Measurements from ENCODE around the gene UBE2E2.

UBE2E2 gene

DNA sequence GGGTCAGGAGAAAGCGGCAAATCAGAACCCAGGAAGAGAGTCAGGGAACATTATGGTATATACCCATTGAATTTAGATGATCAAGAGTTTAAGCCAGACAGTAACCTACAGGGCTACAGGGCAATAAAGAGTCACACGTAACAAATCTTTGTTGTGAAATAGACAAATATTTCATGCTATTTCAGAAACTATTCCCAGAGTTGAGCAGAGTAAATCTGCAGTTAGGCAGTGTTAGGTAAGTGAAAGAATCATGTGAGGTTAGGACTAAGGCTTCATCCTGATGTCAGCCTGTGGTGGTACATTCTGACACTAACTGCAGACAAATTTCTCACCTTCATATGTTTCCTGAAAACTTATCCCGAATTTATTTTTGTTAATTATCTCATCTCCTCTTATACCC lies 153.0 kb downstream of the UBE2E2 start:
- no peaks in the 10 kb centered on the region for H3K36me3 ChIP-seq (ENCODE audit: control insufficient read depth in 2 of 2, insufficient read depth in 1 of 2, low read length in 2 of 2)
- TF ChIP-seq, protein P1, sequence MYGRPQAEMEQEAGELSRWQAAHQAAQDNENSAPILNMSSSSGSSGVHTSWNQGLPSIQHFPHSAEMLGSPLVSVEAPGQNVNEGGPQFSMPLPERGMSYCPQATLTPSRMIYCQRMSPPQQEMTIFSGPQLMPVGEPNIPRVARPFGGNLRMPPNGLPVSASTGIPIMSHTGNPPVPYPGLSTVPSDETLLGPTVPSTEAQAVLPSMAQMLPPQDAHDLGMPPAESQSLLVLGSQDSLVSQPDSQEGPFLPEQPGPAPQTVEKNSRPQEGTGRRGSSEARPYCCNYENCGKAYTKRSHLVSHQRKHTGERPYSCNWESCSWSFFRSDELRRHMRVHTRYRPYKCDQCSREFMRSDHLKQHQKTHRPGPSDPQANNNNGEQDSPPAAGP (tag by site-specific recombination; IDR thresholded peaks at IDR 0.05), result no peak
- TF ChIP-seq, protein P2, sequence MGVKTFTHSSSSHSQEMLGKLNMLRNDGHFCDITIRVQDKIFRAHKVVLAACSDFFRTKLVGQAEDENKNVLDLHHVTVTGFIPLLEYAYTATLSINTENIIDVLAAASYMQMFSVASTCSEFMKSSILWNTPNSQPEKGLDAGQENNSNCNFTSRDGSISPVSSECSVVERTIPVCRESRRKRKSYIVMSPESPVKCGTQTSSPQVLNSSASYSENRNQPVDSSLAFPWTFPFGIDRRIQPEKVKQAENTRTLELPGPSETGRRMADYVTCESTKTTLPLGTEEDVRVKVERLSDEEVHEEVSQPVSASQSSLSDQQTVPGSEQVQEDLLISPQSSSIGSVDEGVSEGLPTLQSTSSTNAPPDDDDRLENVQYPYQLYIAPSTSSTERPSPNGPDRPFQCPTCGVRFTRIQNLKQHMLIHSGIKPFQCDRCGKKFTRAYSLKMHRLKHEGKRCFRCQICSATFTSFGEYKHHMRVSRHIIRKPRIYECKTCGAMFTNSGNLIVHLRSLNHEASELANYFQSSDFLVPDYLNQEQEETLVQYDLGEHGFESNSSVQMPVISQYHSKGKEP (tag by site-specific recombination; IDR thresholded peaks at IDR 0.05), result no peak
- ChIA-PET POLR2A (no interaction called here), CTCF (no interaction called here)
- no peaks in the 10 kb centered on the region for H3K9me3 ChIP-seq (ENCODE audit: control insufficient read depth, insufficient read depth, low read depth, low read length)
- H3K4me3 ChIP-seq (ENCODE audit: low read depth, low read length), result no peak overlapping the region
- no peak overlapping the region for H3K27ac ChIP-seq (ENCODE audit: extremely low read depth, low read depth, low read length)
- no peaks in the 10 kb centered on the region for H3K4me1 ChIP-seq (ENCODE audit: control insufficient read depth, insufficient read depth, low read length)

DNA sequence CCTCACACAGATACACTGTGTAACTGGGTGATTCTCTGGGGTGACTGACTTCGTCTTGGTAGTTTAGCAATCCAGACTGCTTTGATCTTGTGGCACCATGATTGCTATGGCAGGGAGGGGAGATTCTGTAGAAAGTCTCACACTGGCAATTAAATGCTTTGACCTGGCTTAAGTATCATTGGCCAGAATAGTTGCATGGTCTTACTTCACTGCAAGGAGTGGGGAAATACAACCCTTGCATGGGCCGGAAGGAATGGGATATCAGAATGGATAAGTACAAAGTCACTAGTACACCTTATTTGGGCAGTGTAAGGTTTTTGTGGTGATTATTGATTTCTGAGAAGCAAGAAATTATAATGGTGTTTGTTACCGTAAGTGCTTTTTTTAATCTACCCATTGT lies 153.8 kb downstream of the UBE2E2 start:
- TF ChIP-seq ZNF114 (tag by site-specific recombination; IDR thresholded peaks at IDR 0.05), result no peak
- TF ChIP-seq, protein P3, sequence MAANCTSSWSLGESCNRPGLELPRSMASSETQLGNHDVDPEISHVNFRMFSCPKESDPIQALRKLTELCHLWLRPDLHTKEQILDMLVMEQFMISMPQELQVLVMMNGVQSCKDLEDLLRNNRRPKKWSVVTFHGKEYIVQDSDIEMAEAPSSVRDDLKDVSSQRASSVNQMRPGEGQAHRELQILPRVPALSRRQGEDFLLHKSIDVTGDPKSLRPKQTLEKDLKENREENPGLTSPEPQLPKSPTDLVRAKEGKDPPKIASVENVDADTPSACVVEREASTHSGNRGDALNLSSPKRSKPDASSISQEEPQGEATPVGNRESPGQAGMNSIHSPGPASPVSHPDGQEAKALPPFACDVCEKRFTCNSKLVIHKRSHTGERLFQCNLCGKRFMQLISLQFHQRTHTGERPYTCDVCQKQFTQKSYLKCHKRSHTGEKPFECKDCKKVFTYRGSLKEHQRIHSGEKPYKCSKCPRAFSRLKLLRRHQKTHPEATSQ (tag by site-specific recombination; IDR thresholded peaks at IDR 0.05), result no peak
- TF ChIP-seq, protein P4, sequence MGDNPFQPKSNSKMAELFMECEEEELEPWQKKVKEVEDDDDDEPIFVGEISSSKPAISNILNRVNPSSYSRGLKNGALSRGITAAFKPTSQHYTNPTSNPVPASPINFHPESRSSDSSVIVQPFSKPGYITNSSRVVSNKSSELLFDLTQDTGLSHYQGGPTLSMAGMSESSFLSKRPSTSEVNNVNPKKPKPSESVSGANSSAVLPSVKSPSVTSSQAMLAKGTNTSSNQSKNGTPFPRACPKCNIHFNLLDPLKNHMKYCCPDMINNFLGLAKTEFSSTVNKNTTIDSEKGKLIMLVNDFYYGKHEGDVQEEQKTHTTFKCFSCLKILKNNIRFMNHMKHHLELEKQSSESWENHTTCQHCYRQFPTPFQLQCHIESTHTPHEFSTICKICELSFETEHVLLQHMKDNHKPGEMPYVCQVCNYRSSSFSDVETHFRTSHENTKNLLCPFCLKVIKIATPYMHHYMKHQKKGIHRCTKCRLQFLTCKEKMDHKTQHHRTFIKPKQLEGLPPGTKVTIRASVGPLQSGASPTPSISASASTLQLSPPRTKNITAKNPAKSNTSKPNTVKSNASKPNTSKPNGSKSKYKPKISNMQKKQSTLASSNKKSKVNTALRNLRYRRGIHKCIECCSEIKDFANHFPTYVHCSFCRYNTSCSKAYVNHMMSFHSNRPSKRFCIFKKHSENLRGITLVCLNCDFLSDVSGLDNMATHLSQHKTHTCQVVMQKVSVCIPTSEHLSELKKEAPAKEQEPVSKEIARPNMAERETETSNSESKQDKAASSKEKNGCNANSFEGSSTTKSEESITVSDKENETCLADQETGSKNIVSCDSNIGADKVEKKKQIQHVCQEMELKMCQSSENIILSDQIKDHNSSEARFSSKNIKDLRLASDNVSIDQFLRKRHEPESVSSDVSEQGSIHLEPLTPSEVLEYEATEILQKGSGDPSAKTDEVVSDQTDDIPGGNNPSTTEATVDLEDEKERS (tag by site-specific recombination; IDR thresholded peaks at IDR 0.05), result no peak
- TF ChIP-seq ZNF211 (tag by site-specific recombination; IDR thresholded peaks at IDR 0.05; ENCODE audit: low read depth), result no peak
- no peaks in the 10 kb centered on the region for H3K36me3 ChIP-seq (ENCODE audit: control insufficient read depth in 2 of 2, insufficient read depth in 1 of 2, low read length in 2 of 2)
- H3K4me1 ChIP-seq (ENCODE audit: control insufficient read depth, insufficient read depth, low read length), result no peaks in the 10 kb centered on the region
- CTCF ChIA-PET, result no interaction called here
- POLR2A ChIA-PET, result no interaction called here
- H3K4me3 ChIP-seq (ENCODE audit: low read depth, low read length), result no peak overlapping the region
- H3K27ac ChIP-seq (ENCODE audit: extremely low read depth, low read depth, low read length), result no peak overlapping the region
- H3K9me3 ChIP-seq (ENCODE audit: control insufficient read depth, insufficient read depth, low read depth, low read length), result no peaks in the 10 kb centered on the region

DNA sequence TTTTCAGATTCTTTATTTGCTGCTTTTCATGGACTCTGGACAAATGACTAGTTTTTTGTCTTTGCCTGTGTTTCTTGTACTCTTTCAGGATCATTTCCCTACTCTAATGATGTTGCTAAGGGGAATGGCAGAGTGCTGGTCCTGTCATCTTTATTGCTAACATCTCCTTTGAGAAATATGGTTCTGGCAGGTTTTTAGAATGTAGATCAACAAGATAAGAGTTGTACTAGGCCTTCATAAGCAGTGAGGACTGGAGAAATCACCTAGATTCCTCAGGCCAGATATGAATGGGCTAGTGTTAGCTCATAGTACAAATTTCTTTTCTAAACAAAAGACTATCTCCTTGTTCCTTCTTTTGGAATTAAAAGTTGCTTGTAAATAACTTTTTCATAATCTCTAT lies 156.0 kb downstream of the UBE2E2 start:
- no peaks in the 10 kb centered on the region for H3K36me3 ChIP-seq (ENCODE audit: control insufficient read depth in 2 of 2, insufficient read depth in 1 of 2, low read length in 2 of 2)
- TF ChIP-seq, protein P5, sequence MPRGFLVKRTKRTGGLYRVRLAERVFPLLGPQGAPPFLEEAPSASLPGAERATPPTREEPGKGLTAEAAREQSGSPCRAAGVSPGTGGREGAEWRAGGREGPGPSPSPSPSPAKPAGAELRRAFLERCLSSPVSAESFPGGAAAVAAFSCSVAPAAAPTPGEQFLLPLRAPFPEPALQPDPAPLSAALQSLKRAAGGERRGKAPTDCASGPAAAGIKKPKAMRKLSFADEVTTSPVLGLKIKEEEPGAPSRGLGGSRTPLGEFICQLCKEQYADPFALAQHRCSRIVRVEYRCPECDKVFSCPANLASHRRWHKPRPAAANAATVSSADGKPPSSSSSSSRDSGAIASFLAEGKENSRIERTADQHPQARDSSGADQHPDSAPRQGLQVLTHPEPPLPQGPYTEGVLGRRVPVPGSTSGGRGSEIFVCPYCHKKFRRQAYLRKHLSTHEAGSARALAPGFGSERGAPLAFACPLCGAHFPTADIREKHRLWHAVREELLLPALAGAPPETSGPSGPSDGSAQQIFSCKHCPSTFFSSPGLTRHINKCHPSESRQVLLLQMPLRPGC (tag by site-specific recombination; IDR thresholded peaks at IDR 0.05), result no peak
- TF ChIP-seq, protein P6, sequence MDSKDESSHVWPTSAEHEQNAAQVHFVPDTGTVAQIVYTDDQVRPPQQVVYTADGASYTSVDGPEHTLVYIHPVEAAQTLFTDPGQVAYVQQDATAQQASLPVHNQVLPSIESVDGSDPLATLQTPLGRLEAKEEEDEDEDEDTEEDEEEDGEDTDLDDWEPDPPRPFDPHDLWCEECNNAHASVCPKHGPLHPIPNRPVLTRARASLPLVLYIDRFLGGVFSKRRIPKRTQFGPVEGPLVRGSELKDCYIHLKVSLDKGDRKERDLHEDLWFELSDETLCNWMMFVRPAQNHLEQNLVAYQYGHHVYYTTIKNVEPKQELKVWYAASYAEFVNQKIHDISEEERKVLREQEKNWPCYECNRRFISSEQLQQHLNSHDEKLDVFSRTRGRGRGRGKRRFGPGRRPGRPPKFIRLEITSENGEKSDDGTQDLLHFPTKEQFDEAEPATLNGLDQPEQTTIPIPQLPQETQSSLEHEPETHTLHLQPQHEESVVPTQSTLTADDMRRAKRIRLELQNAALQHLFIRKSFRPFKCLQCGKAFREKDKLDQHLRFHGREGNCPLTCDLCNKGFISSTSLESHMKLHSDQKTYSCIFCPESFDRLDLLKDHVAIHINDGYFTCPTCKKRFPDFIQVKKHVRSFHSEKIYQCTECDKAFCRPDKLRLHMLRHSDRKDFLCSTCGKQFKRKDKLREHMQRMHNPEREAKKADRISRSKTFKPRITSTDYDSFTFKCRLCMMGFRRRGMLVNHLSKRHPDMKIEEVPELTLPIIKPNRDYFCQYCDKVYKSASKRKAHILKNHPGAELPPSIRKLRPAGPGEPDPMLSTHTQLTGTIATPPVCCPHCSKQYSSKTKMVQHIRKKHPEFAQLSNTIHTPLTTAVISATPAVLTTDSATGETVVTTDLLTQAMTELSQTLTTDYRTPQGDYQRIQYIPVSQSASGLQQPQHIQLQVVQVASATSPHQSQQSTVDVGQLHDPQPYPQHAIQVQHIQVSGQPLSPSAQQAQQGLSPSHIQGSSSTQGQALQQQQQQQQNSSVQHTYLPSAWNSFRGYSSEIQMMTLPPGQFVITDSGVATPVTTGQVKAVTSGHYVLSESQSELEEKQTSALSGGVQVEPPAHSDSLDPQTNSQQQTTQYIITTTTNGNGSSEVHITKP (tag by site-specific recombination; IDR thresholded peaks at IDR 0.05), result no peak
- no peak for TF ChIP-seq ZNF555 (tag by site-specific recombination; conservative IDR thresholded peaks at IDR 0.05)
- TF ChIP-seq ZNF221 (tag by site-specific recombination; IDR thresholded peaks at IDR 0.05; ENCODE audit: borderline replicate concordance), result no peak
- TF ChIP-seq, protein P7, sequence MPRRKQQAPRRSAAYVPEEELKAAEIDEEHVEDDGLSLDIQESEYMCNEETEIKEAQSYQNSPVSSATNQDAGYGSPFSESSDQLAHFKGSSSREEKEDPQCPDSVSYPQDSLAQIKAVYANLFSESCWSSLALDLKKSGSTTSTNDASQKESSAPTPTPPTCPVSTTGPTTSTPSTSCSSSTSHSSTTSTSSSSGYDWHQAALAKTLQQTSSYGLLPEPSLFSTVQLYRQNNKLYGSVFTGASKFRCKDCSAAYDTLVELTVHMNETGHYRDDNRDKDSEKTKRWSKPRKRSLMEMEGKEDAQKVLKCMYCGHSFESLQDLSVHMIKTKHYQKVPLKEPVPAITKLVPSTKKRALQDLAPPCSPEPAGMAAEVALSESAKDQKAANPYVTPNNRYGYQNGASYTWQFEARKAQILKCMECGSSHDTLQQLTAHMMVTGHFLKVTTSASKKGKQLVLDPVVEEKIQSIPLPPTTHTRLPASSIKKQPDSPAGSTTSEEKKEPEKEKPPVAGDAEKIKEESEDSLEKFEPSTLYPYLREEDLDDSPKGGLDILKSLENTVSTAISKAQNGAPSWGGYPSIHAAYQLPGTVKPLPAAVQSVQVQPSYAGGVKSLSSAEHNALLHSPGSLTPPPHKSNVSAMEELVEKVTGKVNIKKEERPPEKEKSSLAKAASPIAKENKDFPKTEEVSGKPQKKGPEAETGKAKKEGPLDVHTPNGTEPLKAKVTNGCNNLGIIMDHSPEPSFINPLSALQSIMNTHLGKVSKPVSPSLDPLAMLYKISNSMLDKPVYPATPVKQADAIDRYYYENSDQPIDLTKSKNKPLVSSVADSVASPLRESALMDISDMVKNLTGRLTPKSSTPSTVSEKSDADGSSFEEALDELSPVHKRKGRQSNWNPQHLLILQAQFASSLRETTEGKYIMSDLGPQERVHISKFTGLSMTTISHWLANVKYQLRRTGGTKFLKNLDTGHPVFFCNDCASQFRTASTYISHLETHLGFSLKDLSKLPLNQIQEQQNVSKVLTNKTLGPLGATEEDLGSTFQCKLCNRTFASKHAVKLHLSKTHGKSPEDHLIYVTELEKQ (tag by site-specific recombination; IDR thresholded peaks at IDR 0.05; ENCODE audit: borderline replicate concordance), result no peak
- no peak overlapping the region for H3K4me3 ChIP-seq (ENCODE audit: low read depth, low read length)
- H3K27ac ChIP-seq (ENCODE audit: extremely low read depth, low read depth, low read length), result no peak overlapping the region
- H3K9me3 ChIP-seq (ENCODE audit: control insufficient read depth, insufficient read depth, low read depth, low read length), result no peaks in the 10 kb centered on the region
- H3K4me1 ChIP-seq (ENCODE audit: control insufficient read depth, insufficient read depth, low read length), result no peaks in the 10 kb centered on the region
- POLR2A ChIA-PET, result no interaction called here
- CTCF ChIA-PET, result interaction anchor here (0.5 kb wide), 1 partner anchor 404 kb away, joined by 3 read pairs; no protein-coding TSS in a partner anchor

Measured in HEK293 (cell line).